Measurements from ENCODE around the gene KIF4A.
A peak's percentile ranks its signal among the peaks of the same experiment; 100 is the strongest.
"Not testable (repeated sequence)": the region's sequence is repeated elsewhere in the genome, so short reads cannot be mapped to it uniquely, and the experiment has no call there.

Gene KIF4A

GRCh38 chrX:70346418-70347070, 56.6 kb downstream of the KIF4A start:
- no peaks in the 10 kb centered on the region for H4K20me1 ChIP-seq
- H3K9ac ChIP-seq, result no peak overlapping the region
- H3K4me3 ChIP-seq, result no peak overlapping the region
- H3K4me1 ChIP-seq, result no peaks in the 10 kb centered on the region
- H3K27me3 ChIP-seq, result peaks cover 36 to 58% (median 54%) of the 10 kb centered on the region in 11 experiments
- no peak overlapping the region for H3K27ac ChIP-seq
- peaks cover 50 to 67% (median 62%) of the 10 kb centered on the region in 11 experiments for H3K9me3 ChIP-seq (replicated peaks in 1 of 11)
- TF ChIP-seq Cebpa-rat (IDR thresholded peaks at IDR 0.05), result no peak
- peaks cover 11 to 89% (median 74%) of the 10 kb centered on the region in 11 experiments for H3K36me3 ChIP-seq
- no peak overlapping the region for H3K4me2 ChIP-seq

GRCh38 chrX:70348825-70349224, 58.9 kb downstream of the KIF4A start:
- Histone ChIP-seq H3K4me3 (0 out of 20 replicates have a peak overlapping the region, but pooled peaks of 2 of the 10 experiments have one; percentile 11 to 14), H3K9me3 (replicated peaks in 1 of 11) (peaks cover 50 to 68% (median 62%) of the 10 kb centered on the region in 11 experiments), H3K27me3 (peaks cover 30 to 58% (median 50%) of the 10 kb centered on the region in 11 experiments), H3K36me3 (peaks cover 11 to 89% (median 63%) of the 10 kb centered on the region in 11 experiments)
- not testable (repeated sequence) for H3K4me1 ChIP-seq, H3K9ac ChIP-seq, H3K27ac ChIP-seq, H4K20me1 ChIP-seq, H3K4me2 ChIP-seq

GRCh38 chrX:70349367-70350125, 59.6 kb downstream of the KIF4A start:
- not testable (repeated sequence) for H3K27ac ChIP-seq, H3K4me2 ChIP-seq, H3K9ac ChIP-seq, H4K20me1 ChIP-seq, H3K4me1 ChIP-seq
- Histone ChIP-seq H3K27me3 (peaks cover 24 to 57% (median 48%) of the 10 kb centered on the region in 11 experiments), H3K4me3 (peak overlapping the region in 2 of 10 experiments; percentile 14 to 16; a peak in 2 of 20 replicates), H3K36me3 (peaks cover 11 to 89% (median 56%) of the 10 kb centered on the region in 11 experiments), H3K9me3 (replicated peaks in 1 of 11) (peaks cover 50 to 68% (median 62%) of the 10 kb centered on the region in 11 experiments)

DNA sequence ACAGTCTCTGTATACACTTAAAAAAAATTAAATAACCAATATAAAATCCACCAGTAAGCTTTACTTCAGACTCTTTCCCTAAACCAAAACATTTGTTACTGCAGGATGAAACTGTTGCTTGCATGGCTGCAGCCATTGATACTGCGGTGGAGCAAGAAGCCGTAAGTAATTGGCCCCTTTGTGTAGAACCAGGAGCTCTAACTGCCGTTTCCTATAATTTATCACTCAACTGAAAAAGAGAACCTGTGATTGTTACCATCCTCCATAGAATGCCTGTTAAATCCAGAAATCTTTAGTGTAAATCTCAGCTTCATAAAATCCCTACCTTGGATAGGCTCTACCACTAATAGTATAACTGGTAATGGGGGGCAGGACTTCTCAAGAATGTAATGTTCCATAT, 62.6 kb downstream of the KIF4A start:
- no peak overlapping the region for H3K9ac ChIP-seq
- TF ChIP-seq Cebpa-rat (IDR thresholded peaks at IDR 0.05), result no peak
- H3K4me3 ChIP-seq, result no peak overlapping the region
- H4K20me1 ChIP-seq, result no peaks in the 10 kb centered on the region; a peak in 1 of 22 replicates
- no peaks in the 10 kb centered on the region for H3K4me1 ChIP-seq
- H3K4me2 ChIP-seq, result no peak overlapping the region
- H3K36me3 ChIP-seq, result peaks cover 0 to 83% (median 37%) of the 10 kb centered on the region in 11 experiments; a peak in 19 of 22 replicates
- H3K27me3 ChIP-seq, result peaks cover 24 to 52% (median 44%) of the 10 kb centered on the region in 11 experiments
- peaks cover 31 to 46% (median 39%) of the 10 kb centered on the region in 11 experiments for H3K9me3 ChIP-seq (replicated peaks in 1 of 11)
- H3K27ac ChIP-seq, result no peak overlapping the region

- H3K9ac ChIP-seq, result no peak overlapping the region
These were observed 63.6 kb downstream of the KIF4A start for GRCh38 chrX:70353514-70353913.

DNA sequence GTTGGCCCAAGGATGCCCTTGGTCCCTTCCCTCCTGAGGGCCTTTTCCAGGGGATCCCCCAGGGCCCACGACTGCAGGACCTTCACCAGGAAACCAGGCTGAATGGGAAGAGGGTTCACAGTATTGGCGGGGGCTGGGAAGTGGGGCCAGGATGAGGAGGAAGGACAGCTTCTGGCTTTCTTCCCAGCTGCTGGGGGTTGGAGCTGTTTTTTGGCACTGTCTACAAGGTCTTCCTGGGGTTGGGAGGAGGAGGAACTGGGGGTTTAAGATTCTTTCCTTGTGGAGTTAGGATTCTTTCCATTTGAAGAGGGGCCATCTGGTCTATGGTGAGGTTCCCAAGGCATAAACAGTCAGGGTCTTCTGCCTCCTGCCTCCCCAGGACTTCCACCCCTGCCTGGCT, 64.8 kb downstream of the KIF4A start:
- Histone ChIP-seq H3K9me3 (replicated peaks in 1 of 11) (peaks cover 11 to 30% (median 17%) of the 10 kb centered on the region in 11 experiments), H3K27ac (no peak overlapping the region), H3K4me2 (no peak overlapping the region), H4K20me1 (peaks cover 0 to 2% (median 0%) of the 10 kb centered on the region in 11 experiments; a peak in 1 of 22 replicates), H3K4me1 (no peaks in the 10 kb centered on the region), H3K36me3 (peaks cover 0 to 87% (median 40%) of the 10 kb centered on the region in 11 experiments; a peak in 17 of 22 replicates), H3K27me3 (peaks cover 40 to 74% (median 64%) of the 10 kb centered on the region in 11 experiments), H3K9ac (no peak overlapping the region), H3K4me3 (no peak overlapping the region)
- TF ChIP-seq Cebpa-rat (IDR thresholded peaks at IDR 0.05), result no peak

More at GRCh38 chrX:70353514-70353913, 63.6 kb downstream of the KIF4A start:
- H3K4me1 ChIP-seq, result no peaks in the 10 kb centered on the region
- H3K36me3 ChIP-seq, result peaks cover 0 to 84% (median 35%) of the 10 kb centered on the region in 11 experiments; a peak in 18 of 22 replicates
- H3K27me3 ChIP-seq, result peaks cover 29 to 62% (median 52%) of the 10 kb centered on the region in 11 experiments
- no peak for TF ChIP-seq Cebpa-rat (IDR thresholded peaks at IDR 0.05)
- no peak overlapping the region for H3K4me2 ChIP-seq
- H3K27ac ChIP-seq, result no peak overlapping the region
- no peaks in the 10 kb centered on the region; a peak in 1 of 22 replicates for H4K20me1 ChIP-seq
- H3K4me3 ChIP-seq, result no peak overlapping the region
- peaks cover 23 to 36% (median 28%) of the 10 kb centered on the region in 11 experiments for H3K9me3 ChIP-seq (replicated peaks in 1 of 11)

GRCh38 chrX:70359458-70359857, 69.6 kb downstream of the KIF4A start:
- peaks cover 0 to 11% (median 6%) of the 10 kb centered on the region in 11 experiments; a peak in 7 of 22 replicates for H3K9me3 ChIP-seq (replicated peaks in 1 of 11)
- peaks cover 36 to 79% (median 68%) of the 10 kb centered on the region in 11 experiments for H3K27me3 ChIP-seq
- H3K9ac ChIP-seq, result no peak overlapping the region
- no peaks in the 10 kb centered on the region for H3K4me1 ChIP-seq
- no peak overlapping the region for H3K27ac ChIP-seq
- H3K36me3 ChIP-seq, result peaks cover 0 to 73% (median 47%) of the 10 kb centered on the region in 11 experiments; a peak in 18 of 22 replicates
- H3K4me2 ChIP-seq, result no peak overlapping the region
- TF ChIP-seq Cebpa-rat (IDR thresholded peaks at IDR 0.05), result no peak
- H3K4me3 ChIP-seq, result no peak overlapping the region
- peaks cover 0 to 3% (median 0%) of the 10 kb centered on the region in 11 experiments; a peak in 2 of 22 replicates for H4K20me1 ChIP-seq

GRCh38 chrX:70360366-70360765, 70.5 kb downstream of the KIF4A start:
- no peak overlapping the region for H3K4me2 ChIP-seq
- H3K4me1 ChIP-seq, result no peaks in the 10 kb centered on the region
- H3K9ac ChIP-seq, result no peak overlapping the region
- no peak overlapping the region for H3K4me3 ChIP-seq
- no peak overlapping the region for H3K27ac ChIP-seq
- peaks cover 0 to 64% (median 40%) of the 10 kb centered on the region in 11 experiments; a peak in 18 of 22 replicates for H3K36me3 ChIP-seq
- TF ChIP-seq Cebpa-rat (IDR thresholded peaks at IDR 0.05), result no peak
- peaks cover 0 to 3% (median 0%) of the 10 kb centered on the region in 11 experiments; a peak in 2 of 22 replicates for H4K20me1 ChIP-seq
- peaks cover 31 to 70% (median 60%) of the 10 kb centered on the region in 11 experiments for H3K27me3 ChIP-seq
- peaks cover 0 to 11% (median 6%) of the 10 kb centered on the region in 11 experiments; a peak in 7 of 22 replicates for H3K9me3 ChIP-seq (replicated peaks in 1 of 11)

DNA sequence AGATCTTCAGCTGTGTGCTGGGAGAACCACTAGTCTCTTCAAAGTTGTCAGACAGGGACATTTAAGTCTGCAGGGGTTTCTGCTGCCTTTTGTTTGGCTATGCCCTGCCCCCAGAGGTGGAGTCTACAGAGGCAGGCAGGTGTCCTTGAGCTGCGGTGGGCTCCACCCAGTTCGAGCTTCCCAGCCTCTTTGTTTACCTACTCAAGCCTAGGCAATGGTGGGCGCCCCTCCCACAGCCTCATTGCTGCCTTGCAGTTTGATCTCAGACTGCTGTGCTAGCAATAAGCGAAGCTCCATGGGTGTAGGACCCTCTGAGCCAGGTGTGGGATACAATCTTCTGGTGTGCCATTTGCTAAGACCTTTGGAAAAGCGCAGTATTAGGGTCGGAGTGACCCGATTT, 78.8 kb downstream of the KIF4A start:
- not testable (repeated sequence) for H3K4me3 ChIP-seq, H3K27ac ChIP-seq, H3K4me1 ChIP-seq, H4K20me1 ChIP-seq, H3K9ac ChIP-seq, H3K4me2 ChIP-seq
- H3K36me3 ChIP-seq, result peaks cover 0 to 30% (median 18%) of the 10 kb centered on the region in 11 experiments; a peak in 17 of 22 replicates
- peaks cover 0 to 17% (median 6%) of the 10 kb centered on the region in 11 experiments; a peak in 10 of 22 replicates for H3K27me3 ChIP-seq
- peaks cover 18 to 36% (median 25%) of the 10 kb centered on the region in 11 experiments; a peak in 21 of 22 replicates for H3K9me3 ChIP-seq (replicated peaks in 1 of 11)

Data from BLaER1 treated with 17β-estradiol and CSF1 and Interleukin-3, amounts not matched to agents 10 nM and 100 nM (cell line).